CD14-positive monocyte (primary cell): ENCODE data around the gene MIEF1. TPM values are rescaled to one million over a fixed set of nuclear protein-coding genes. Genes with fewer than 3 reads are reported as not detected.

Experiments
- DNase-seq, 3 donors: peaks; one replicate each; pipeline ENCODE4 v3.0.0-alpha.2; 2011 to 2022
- H2AFZ ChIP-seq: 2 replicates; pipeline ENCODE4 v1.6.0; 2012; ENCODE audit warnings: mild to moderate bottlenecking, low read depth, low read length, inconsistent platforms; ENCODE audit not compliant: insufficient read depth, poor library complexity, severe bottlenecking
- H3K27ac ChIP-seq, 2 donors: 1 replicate in 1 of 2; 2 replicates in 1 of 2; pipeline ENCODE4 v1.5.1; 2012 to 2013; ENCODE audit warnings: low read length in 2 of 2, control low read depth in 1 of 2, inconsistent platforms in 1 of 2, low read depth in 1 of 2, mild to moderate bottlenecking in 1 of 2
- H3K27me3 ChIP-seq, 2 donors: one replicate each; pipeline versions ENCODE4 v1.6.0 to v1.6.1; 2011 to 2013; ENCODE audit warnings: low read length in 2 of 2; ENCODE audit not compliant: control insufficient read depth in 2 of 2, insufficient read depth in 2 of 2
- H3K36me3 ChIP-seq, 2 donors: replicated peaks in 1 of 2; 1 replicate in 1 of 2; 2 replicates in 1 of 2; pipeline versions ENCODE4 v1.5.1 to v1.6.1; 2012 to 2013; ENCODE audit warnings: low read length in 2 of 2, control low read depth in 1 of 2, inconsistent platforms in 1 of 2, mild to moderate bottlenecking in 1 of 2; ENCODE audit not compliant: insufficient read depth in 2 of 2, control insufficient read depth in 1 of 2
- H3K4me1 ChIP-seq, 2 donors: 1 replicate in 1 of 2; 2 replicates in 1 of 2; pipeline versions ENCODE4 v1.5.1 to v1.6.1; 2012 to 2013; ENCODE audit warnings: low read length in 2 of 2, control low read depth in 1 of 2, inconsistent platforms in 1 of 2, mild to moderate bottlenecking in 1 of 2, moderate library complexity in 1 of 2; ENCODE audit not compliant: insufficient read depth in 2 of 2, control insufficient read depth in 1 of 2
- H3K4me2 ChIP-seq: replicated peaks from 2 replicates; pipeline ENCODE3; 2012; ENCODE audit warnings: low read length, moderate library complexity, mild to moderate bottlenecking; ENCODE audit not compliant: poor library complexity, severe bottlenecking; ENCODE audit errors: extremely low read depth
- H3K4me3 ChIP-seq, 3 experiments: fragments of 200-600 bp in 1 of 3; sonication (generic) in 1 of 3; replicated peaks in 1 of 3; 1 replicate in 2 of 3; 2 replicates in 1 of 3; pipeline ENCODE4 v1.5.1; 2011 to 2013; ENCODE audit warnings: low read length in 3 of 3, mild to moderate bottlenecking in 3 of 3, control low read depth in 2 of 3, low read depth in 2 of 3, inconsistent platforms in 1 of 3, moderate library complexity in 1 of 3
- H3K79me2 ChIP-seq: 2 replicates; pipeline ENCODE4 v1.6.0; 2012; ENCODE audit warnings: mild to moderate bottlenecking, control low read depth, inconsistent platforms, low read length, moderate library complexity; ENCODE audit not compliant: insufficient read depth
- H3K9ac ChIP-seq: 2 replicates; pipeline ENCODE4 v1.6.0; 2017; ENCODE audit warnings: low read length, mild to moderate bottlenecking; ENCODE audit not compliant: insufficient read depth, poor library complexity, severe bottlenecking
- H3K9me3 ChIP-seq, 2 donors: replicated peaks in 1 of 2; 1 replicate in 1 of 2; 2 replicates in 1 of 2; pipeline versions ENCODE4 v1.5.1 to v1.6.1; 2012 to 2013; ENCODE audit warnings: low read length in 2 of 2, control low read depth in 1 of 2; ENCODE audit not compliant: control insufficient read depth in 1 of 2, insufficient read depth in 1 of 2
- H4K20me1 ChIP-seq: 2 replicates; pipeline ENCODE4 v1.6.0; 2012; ENCODE audit warnings: mild to moderate bottlenecking, low read length, control low read depth, moderate library complexity; ENCODE audit not compliant: insufficient read depth
- H3K27ac Mint-ChIP-seq, 7 donors: one replicate each; pipeline ENCODE4 v1.8.0; 2020; ENCODE audit warnings: mild to moderate bottlenecking in 7 of 7, mixed read lengths in 7 of 7, moderate library complexity in 6 of 7, inconsistent platforms in 2 of 7
- H3K27me3 Mint-ChIP-seq, 3 donors: one replicate each; pipeline ENCODE4 v1.8.0; 2021 to 2022; ENCODE audit warnings: low read depth in 3 of 3, mild to moderate bottlenecking in 3 of 3, mixed read lengths in 3 of 3, moderate library complexity in 3 of 3, inconsistent platforms in 1 of 3
- H3K36me3 Mint-ChIP-seq, 2 donors: one replicate each; pipeline ENCODE4 v1.8.0; 2020; ENCODE audit warnings: mixed read lengths in 2 of 2, inconsistent platforms in 1 of 2, mild to moderate bottlenecking in 1 of 2
- H3K4me1 Mint-ChIP-seq: one replicate; pipeline ENCODE4 v1.8.0; 2020; ENCODE audit warnings: mild to moderate bottlenecking, mixed read lengths
- H3K4me3 Mint-ChIP-seq, 2 donors: one replicate each; pipeline ENCODE4 v1.8.0; 2020; ENCODE audit warnings: mild to moderate bottlenecking in 2 of 2, mixed read lengths in 2 of 2, moderate library complexity in 1 of 2
- H3K9me3 Mint-ChIP-seq, 7 donors: one replicate each; pipeline ENCODE4 v1.8.0; 2020 to 2022; ENCODE audit warnings: mixed read lengths in 7 of 7, mild to moderate bottlenecking in 6 of 7, moderate library complexity in 6 of 7, inconsistent platforms in 2 of 7
- CTCF ChIP-seq: fragments of 200-600 bp; IDR thresholded peaks from one replicate; pipeline ENCODE4 v1.8.0; 2022; ENCODE audit warnings: antibody characterized with exemption, mild to moderate bottlenecking
- WGBS: methylation state at CpG from one replicate; pipeline ENCODE4 v1.1.5; 2013; ENCODE audit warnings: missing lambda C conversion rate; ENCODE audit not compliant: insufficient coverage; 5-methylcytosine and 5-hydroxymethylcytosine counted together
- intact Hi-C, 2 donors: fragments of 100-400 bp; cut with micrococcal nuclease; formaldehyde crosslinking; loops; one replicate each; pipeline versions ENCODE4 v1.15.0 to v1.15.1; 2023
- polyA plus RNA-seq, 3 donors: library from polyadenylated mRNA; depleted of rRNA in 1 of 3; unstranded in 2 of 3; stranded (reverse) in 1 of 3; fragments of 300-500 nt in 2 of 3; fragments of >200 nt in 1 of 3; fragmentation: Illumina TruSeq in 2 of 3; gene quantifications; 1 replicate in 2 of 3; 2 replicates in 1 of 3; pipeline ENCODE4 v1.2.3, GENCODE V29; 2012 to 2021

The MIEF1 gene
- polyA plus RNA-seq, 3 donors, result 9.4 to 14.0 (median 13.3) TPM

- H3K4me1 ChIP-seq, result peaks cover 18 to 23% of the 10 kb centered on the region in 2 donors
- Mint-ChIP-seq H3K4me3 (no peak overlapping the region), H3K9me3 (no peaks in the 10 kb centered on the region), H3K27me3 (peaks cover 0 to 1% (median 0%) of the 10 kb centered on the region in 3 donors), H3K27ac (no peak overlapping the region), H3K4me1 (peaks cover 22% of the 10 kb centered on the region), H3K36me3 (peaks cover 62 to 69% of the 10 kb centered on the region in 2 donors)
- H3K9ac ChIP-seq, result no peak overlapping the region
- H3K4me3 ChIP-seq, result no peak overlapping the region
- no peak overlapping the region for H3K4me2 ChIP-seq
- TF ChIP-seq CTCF, result no peak
- no peaks in the 10 kb centered on the region for H3K27me3 ChIP-seq
- no peak overlapping the region for H2AFZ ChIP-seq
- no peak for DNase-seq
- peaks cover 61 to 71% of the 10 kb centered on the region in 2 donors for H3K36me3 ChIP-seq
- no peaks in the 10 kb centered on the region for H3K9me3 ChIP-seq
- H3K79me2 ChIP-seq, result peaks cover 50% of the 10 kb centered on the region
- no peak overlapping the region for H3K27ac ChIP-seq
- peaks cover 27% of the 10 kb centered on the region for H4K20me1 ChIP-seq
- WGBS, result 72% methylated on average over 2 of the region's 12 CpGs
- intact Hi-C loops, result no loop called here
Measured at GRCh38 chr22:39515266-39516050, 13.4 kb downstream of the MIEF1 start.

GRCh38 chr22:39517470-39517869, 15.4 kb downstream of the MIEF1 start:
- H3K27ac Mint-ChIP-seq, result peak overlapping the region in 1 of 7 donors; percentile 60
- peaks cover 53 to 64% of the 10 kb centered on the region in 2 donors for H3K36me3 ChIP-seq
- H3K27me3 ChIP-seq, result no peaks in the 10 kb centered on the region
- peaks cover 36% of the 10 kb centered on the region for H3K4me1 Mint-ChIP-seq
- 100% methylated on average over 2 of the region's 3 CpGs for WGBS
- H3K9ac ChIP-seq, result no peak overlapping the region
- peaks cover 0 to 8% (median 0%) of the 10 kb centered on the region in 3 donors for H3K27me3 Mint-ChIP-seq
- no peak for TF ChIP-seq CTCF
- H3K9me3 ChIP-seq, result no peaks in the 10 kb centered on the region
- no peak overlapping the region for H3K4me2 ChIP-seq
- H2AFZ ChIP-seq, result no peak overlapping the region
- peaks cover 32 to 38% of the 10 kb centered on the region in 2 donors for H3K4me1 ChIP-seq
- H4K20me1 ChIP-seq, result peaks cover 39% of the 10 kb centered on the region
- peaks cover 56 to 67% of the 10 kb centered on the region in 2 donors for H3K36me3 Mint-ChIP-seq
- no peak for DNase-seq
- H3K9me3 Mint-ChIP-seq, result no peaks in the 10 kb centered on the region
- peaks cover 61% of the 10 kb centered on the region for H3K79me2 ChIP-seq
- no peak overlapping the region for H3K4me3 ChIP-seq
- no peak overlapping the region for H3K27ac ChIP-seq
- no peak overlapping the region for H3K4me3 Mint-ChIP-seq
- intact Hi-C loops, result no loop called here
